DMS 273 treated with DMSO at 0.1 percent for 48 hours (cell line): ENCODE measurements around the gene LTB.

Experiments used
- DNase-seq: peaks from one replicate; lab custom pipeline; 2025; lab: John Stamatoyannopoulos, UW

Gene LTB

GRCh38 chr6:31576897-31577578, 5.2 kb downstream of the LTB start:
- DNase-seq: no peak

- DNase-seq: no peak
Observed at GRCh38 chr6:31575952-31576685, 6.1 kb downstream of the LTB start.

GRCh38 chr6:31575335-31575901, 6.8 kb downstream of the LTB start, which contains the start of gene TNF:
TNF (plus strand) TSS chr6:31575565; CDS start chr6:31575742, 177 bp downstream.
- DNase-seq: no peak

GRCh38 chr6:31574106-31575061, 7.8 kb downstream of the LTB start:
- no peak for DNase-seq

GRCh38 chr6:31573239-31574105, 8.8 kb downstream of the LTB start:
- DNase-seq: no peak

- DNase-seq: no peak
Observed at GRCh38 chr6:31572041-31572911, 9.9 kb downstream of the LTB start, which contains the start of gene LTA. LTA (plus strand) TSS chr6:31572289; CDS start chr6:31572743, 454 bp downstream.

GRCh38 chr6:31569861-31570536, 12.2 kb downstream of the LTB start:
- DNase-seq: no peak

- no peak for DNase-seq
Observed at GRCh38 chr6:31568537-31568961, 13.7 kb downstream of the LTB start.

- no peak for DNase-seq
Observed at GRCh38 chr6:31567531-31568370, 14.5 kb downstream of the LTB start.

GRCh38 chr6:31560697-31561058, 21.5 kb downstream of the LTB start:
- DNase-seq: no peak

GRCh38 chr6:31559958-31560696, 22.1 kb downstream of the LTB start:
- DNase-seq: no peak

- DNase-seq: no peak
Observed at GRCh38 chr6:31559606-31559957, 22.6 kb downstream of the LTB start.

GRCh38 chr6:31558631-31559500, 23.4 kb downstream of the LTB start:
- no peak for DNase-seq

GRCh38 chr6:31558318-31558625, 24.0 kb downstream of the LTB start:
- no peak for DNase-seq

- no peak for DNase-seq
Observed at GRCh38 chr6:31557443-31558317, 24.5 kb downstream of the LTB start.

- no peak for DNase-seq
Observed at GRCh38 chr6:31556307-31556706, 25.9 kb downstream of the LTB start.
